Gastroesophageal sphincter (tissue), 4 donors: ENCODE data around the gene RAB6B. TPM values are rescaled to one million over a fixed set of nuclear protein-coding genes. Genes with fewer than 3 reads are reported as not detected.

ENCODE experiments used
- ATAC-seq: fragments of 150-250 bp; one replicate; pipeline ENCODE4 v1.9.1; 2016; ENCODE audit warnings: mild to moderate bottlenecking, moderate library complexity
- H3K27ac ChIP-seq, 4 donors: fragments of 200-600 bp; sonication (generic) in 3 of 4; 1 replicate in 3 of 4; 2 replicates in 1 of 4; pipeline ENCODE4 v1.5.1; 2016 to 2019
- H3K27me3 ChIP-seq: fragments of 200-600 bp; sonication (generic); one replicate; pipeline ENCODE4 v1.5.1; 2019
- H3K36me3 ChIP-seq, 2 donors: fragments of 200-600 bp; sonication (generic); one replicate each; pipeline ENCODE4 v1.5.1; 2019; ENCODE audit warnings: control low read depth in 1 of 2
- H3K4me1 ChIP-seq, 3 donors: fragments of 200-600 bp; sonication (generic); 1 replicate in 2 of 3; 2 replicates in 1 of 3; pipeline ENCODE4 v1.5.1; 2016 to 2019; ENCODE audit warnings: control low read depth in 2 of 3
- H3K4me3 ChIP-seq, 2 donors: fragments of 200-600 bp; sonication (generic); one replicate each; pipeline ENCODE4 v1.5.1; 2019; ENCODE audit warnings: mild to moderate bottlenecking in 1 of 2, moderate library complexity in 1 of 2
- H3K9me3 ChIP-seq, 3 donors: fragments of 200-600 bp; sonication (generic); one replicate each; pipeline ENCODE4 v1.5.1; 2017 to 2019; ENCODE audit warnings: control low read depth in 2 of 3
- EP300 ChIP-seq: sonication (generic); formaldehyde crosslinking; IDR thresholded peaks from one replicate; pipeline ENCODE4 v1.6.1; 2017; ENCODE audit warnings: antibody characterized with exemption, mild to moderate bottlenecking
- POLR2A ChIP-seq, 2 donors: fragments of 450-650 bp; IDR thresholded peaks; one replicate each; pipeline ENCODE4 v1.6.1; 2017; ENCODE audit warnings: antibody characterized with exemption in 2 of 2, mild to moderate bottlenecking in 2 of 2, moderate library complexity in 1 of 2
- POLR2AphosphoS5 ChIP-seq: sonication (generic); formaldehyde crosslinking; IDR thresholded peaks from one replicate; pipeline ENCODE4 v1.6.1; 2017; ENCODE audit warnings: antibody characterized with exemption
- WGBS, 2 donors: methylation state at CpG; one replicate each; pipeline ENCODE4 v1.1.5; 2018; ENCODE audit warnings: low coverage in 1 of 2; 5-methylcytosine and 5-hydroxymethylcytosine counted together
- total RNA-seq, 4 donors: library from RNA; depleted of rRNA; stranded (reverse); fragments of >200 nt; gene quantifications; one replicate each; pipeline ENCODE4 v1.1.0, GENCODE V29; 2016
- TF ChIP-seq, protein P1 (sequence below), 4 experiments: fragments of 200-600 bp in 2 of 4; fragments of 450-650 bp in 2 of 4; sonication (generic) in 1 of 4; IDR thresholded peaks; one replicate each; pipeline ENCODE4 v1.5.1; 2017 to 2019; ENCODE audit warnings: antibody characterized with exemption in 4 of 4, mild to moderate bottlenecking in 2 of 4, moderate library complexity in 2 of 4

The RAB6B gene
- total RNA-seq, 4 donors from 2014 or later, result 5.0 to 16.1 (median 8.7) TPM

- Histone ChIP-seq H3K27me3 (no peaks in the 10 kb centered on the region), H3K27ac (peak overlapping the region in 2 of 4 donors; percentile 24 to 48), H3K36me3 (no peaks in the 10 kb centered on the region), H3K4me3 (no peak overlapping the region), H3K9me3 (no peaks in the 10 kb centered on the region), H3K4me1 (peaks cover 0 to 69% (median 12%) of the 10 kb centered on the region in 3 donors)
- no peak for ATAC-seq
- 83 to 100% methylated on average over 2 of the region's 2 CpGs for WGBS, 2 donors
- TF ChIP-seq, protein P1, sequence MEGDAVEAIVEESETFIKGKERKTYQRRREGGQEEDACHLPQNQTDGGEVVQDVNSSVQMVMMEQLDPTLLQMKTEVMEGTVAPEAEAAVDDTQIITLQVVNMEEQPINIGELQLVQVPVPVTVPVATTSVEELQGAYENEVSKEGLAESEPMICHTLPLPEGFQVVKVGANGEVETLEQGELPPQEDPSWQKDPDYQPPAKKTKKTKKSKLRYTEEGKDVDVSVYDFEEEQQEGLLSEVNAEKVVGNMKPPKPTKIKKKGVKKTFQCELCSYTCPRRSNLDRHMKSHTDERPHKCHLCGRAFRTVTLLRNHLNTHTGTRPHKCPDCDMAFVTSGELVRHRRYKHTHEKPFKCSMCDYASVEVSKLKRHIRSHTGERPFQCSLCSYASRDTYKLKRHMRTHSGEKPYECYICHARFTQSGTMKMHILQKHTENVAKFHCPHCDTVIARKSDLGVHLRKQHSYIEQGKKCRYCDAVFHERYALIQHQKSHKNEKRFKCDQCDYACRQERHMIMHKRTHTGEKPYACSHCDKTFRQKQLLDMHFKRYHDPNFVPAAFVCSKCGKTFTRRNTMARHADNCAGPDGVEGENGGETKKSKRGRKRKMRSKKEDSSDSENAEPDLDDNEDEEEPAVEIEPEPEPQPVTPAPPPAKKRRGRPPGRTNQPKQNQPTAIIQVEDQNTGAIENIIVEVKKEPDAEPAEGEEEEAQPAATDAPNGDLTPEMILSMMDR (IDR thresholded peaks at IDR 0.05), result no peak
- no peak for TF ChIP-seq POLR2AphosphoS5
- no peak for TF ChIP-seq POLR2A (IDR thresholded peaks at IDR 0.05)
- no peak for TF ChIP-seq EP300
These were observed 47.4 kb upstream of the RAB6B start for GRCh38 chr3:133943031-133943535.

- Histone ChIP-seq H3K4me3 (no peak overlapping the region), H3K27ac (peak overlapping the region in 3 of 4 donors; percentile 42 to 56 (median 48)), H3K9me3 (no peaks in the 10 kb centered on the region), H3K27me3 (no peaks in the 10 kb centered on the region), H3K4me1 (peaks cover 0 to 80% (median 12%) of the 10 kb centered on the region in 3 donors), H3K36me3 (no peaks in the 10 kb centered on the region)
- peak; percentile 25 for ATAC-seq
- WGBS, 2 donors, result 32 to 57% methylated on average over 5 to 6 of the region's 7 CpGs
- no peak for TF ChIP-seq POLR2AphosphoS5
- TF ChIP-seq POLR2A (IDR thresholded peaks at IDR 0.05), result no peak
- TF ChIP-seq, protein P1 (IDR thresholded peaks at IDR 0.05), result no peak
- TF ChIP-seq EP300, result no peak
These were observed 45.7 kb upstream of the RAB6B start for GRCh38 chr3:133941415-133941821.

DNA sequence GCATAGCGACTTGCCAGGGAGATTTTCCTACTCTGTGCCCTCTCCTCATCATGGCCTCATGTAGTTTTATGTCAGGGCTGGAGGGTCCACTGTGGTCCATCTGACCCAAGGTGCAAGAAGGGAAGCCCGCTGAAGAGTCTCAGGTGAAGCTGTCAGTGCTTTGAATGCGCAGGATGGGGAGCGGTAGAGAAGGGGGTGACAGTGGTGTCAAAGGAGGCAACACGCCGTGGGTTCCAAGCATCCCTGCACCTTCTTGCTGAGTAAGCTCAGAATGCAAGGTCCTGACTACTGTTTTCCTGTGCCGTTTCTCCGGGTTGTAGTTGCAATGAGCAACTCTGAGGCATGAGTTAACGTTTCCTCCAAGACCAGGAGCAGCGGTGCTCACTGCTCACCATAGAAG, 44.9 kb upstream of the RAB6B start:
- TF ChIP-seq POLR2A (IDR thresholded peaks at IDR 0.05) (no peak), POLR2AphosphoS5 (no peak), EP300 (no peak)
- TF ChIP-seq, protein P1 (IDR thresholded peaks at IDR 0.05), result no peak
- H3K4me3 ChIP-seq, result no peak overlapping the region
- H3K27me3 ChIP-seq, result no peaks in the 10 kb centered on the region
- ATAC-seq, result no peak
- H3K36me3 ChIP-seq, result no peaks in the 10 kb centered on the region
- H3K9me3 ChIP-seq, result no peaks in the 10 kb centered on the region
- WGBS, 2 donors, result 80 to 87% methylated on average over 1 to 6 of the region's 10 CpGs
- H3K4me1 ChIP-seq, result peaks cover 0 to 75% (median 12%) of the 10 kb centered on the region in 3 donors
- peak overlapping the region in 1 of 4 donors; percentile 8 for H3K27ac ChIP-seq

GRCh38 chr3:133939463-133939835, 43.8 kb upstream of the RAB6B start:
- peaks cover 0 to 64% (median 7%) of the 10 kb centered on the region in 3 donors for H3K4me1 ChIP-seq
- H3K9me3 ChIP-seq, result no peaks in the 10 kb centered on the region
- WGBS, 2 donors, result 83% methylated on average over 1 of the region's 1 CpG; no CpG with 5 or more reads in 1 of the 2 donors
- no peaks in the 10 kb centered on the region for H3K36me3 ChIP-seq
- TF ChIP-seq EP300 (no peak), POLR2AphosphoS5 (no peak), POLR2A (IDR thresholded peaks at IDR 0.05) (no peak)
- TF ChIP-seq, protein P1 (IDR thresholded peaks at IDR 0.05), result no peak
- H3K27me3 ChIP-seq, result no peaks in the 10 kb centered on the region
- ATAC-seq, result no peak
- no peak overlapping the region for H3K4me3 ChIP-seq
- peak overlapping the region in 1 of 4 donors; percentile 41 for H3K27ac ChIP-seq

DNA sequence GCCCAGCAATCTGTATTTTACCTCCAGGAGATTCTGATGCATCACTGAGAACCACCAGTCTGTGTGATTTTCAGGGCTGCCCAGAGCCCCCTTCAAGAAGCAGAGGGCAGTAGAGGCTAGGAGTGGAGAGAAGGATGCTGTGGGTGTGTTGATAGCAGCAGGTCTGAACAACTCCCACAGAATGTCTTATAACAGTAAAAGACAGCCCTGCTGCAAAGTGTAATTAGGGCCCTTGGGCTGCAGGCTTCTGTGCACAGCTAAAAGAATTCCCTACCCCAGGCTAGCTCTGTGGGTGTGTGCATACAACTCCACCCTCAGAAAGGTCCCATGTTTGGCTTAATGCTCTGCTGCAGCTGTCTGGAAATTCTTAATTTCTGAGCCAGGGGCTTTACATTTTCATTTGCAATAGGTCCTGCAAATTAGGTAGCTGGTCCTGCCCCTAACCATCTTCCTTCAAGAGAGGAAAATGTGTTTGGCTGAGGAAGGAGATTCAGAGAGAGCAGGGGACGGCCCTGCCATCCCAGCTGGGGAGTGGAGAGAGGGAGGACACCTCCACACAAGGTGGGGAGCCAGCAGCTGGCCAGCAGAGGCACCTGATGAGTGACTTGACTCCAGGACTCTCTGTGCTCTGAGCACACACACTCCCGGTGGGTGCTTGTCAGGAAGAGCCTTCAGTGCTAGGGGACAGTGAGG, 43.2 kb upstream of the RAB6B start:
- peaks cover 0 to 59% (median 2%) of the 10 kb centered on the region in 3 donors for H3K4me1 ChIP-seq
- no peak for TF ChIP-seq POLR2AphosphoS5
- TF ChIP-seq EP300, result no peak
- TF ChIP-seq, protein P1 (IDR thresholded peaks at IDR 0.05), result peak in 1 of 4 experiments; percentile 15
- TF ChIP-seq POLR2A (IDR thresholded peaks at IDR 0.05), result no peak
- no peak overlapping the region for H3K4me3 ChIP-seq
- no peaks in the 10 kb centered on the region for H3K27me3 ChIP-seq
- H3K36me3 ChIP-seq, result no peaks in the 10 kb centered on the region
- ATAC-seq, result no peak
- 67% methylated on average over 1 of the region's 2 CpGs; no CpG with 5 or more reads in 1 of the 2 donors for WGBS, 2 donors
- peak overlapping the region in 3 of 4 donors; percentile 30 to 69 (median 50) for H3K27ac ChIP-seq
- no peaks in the 10 kb centered on the region for H3K9me3 ChIP-seq
